WTC11 (cell line): ENCODE results near the gene STK16.

Source experiments
- CBFB ChIP-seq: sonication (generic); formaldehyde crosslinking; IDR thresholded peaks from 2 replicates; pipeline ENCODE4 v1.8.1; 2022; ENCODE audit warnings: mild to moderate bottlenecking, low read depth, missing genetic modification reagents
- CREM ChIP-seq: sonication (generic); formaldehyde crosslinking; IDR thresholded peaks from 2 replicates; pipeline ENCODE4 v1.8.1; 2022; ENCODE audit warnings: mild to moderate bottlenecking, missing genetic modification reagents, moderate library complexity
- ELF4 ChIP-seq: sonication (generic); formaldehyde crosslinking; IDR thresholded peaks from 2 replicates; pipeline ENCODE4 v1.8.1; 2022; ENCODE audit warnings: low read depth, mild to moderate bottlenecking, moderate library complexity, missing genetic modification reagents
- FOXJ3 ChIP-seq: sonication (generic); formaldehyde crosslinking; IDR thresholded peaks from 2 replicates; pipeline ENCODE4 v1.9.0; 2021; ENCODE audit warnings: missing genetic modification reagents, mild to moderate bottlenecking, borderline replicate concordance
- JUN ChIP-seq: sonication (generic); formaldehyde crosslinking; IDR thresholded peaks from 2 replicates; pipeline ENCODE4 v1.8.0; 2023; ENCODE audit warnings: mild to moderate bottlenecking, missing genetic modification reagents
- NFYB ChIP-seq: sonication (generic); formaldehyde crosslinking; conservative IDR thresholded peaks from 2 replicates; pipeline ENCODE4 v1.8.0; 2022; ENCODE audit warnings: low read depth, missing genetic modification reagents
- RORB ChIP-seq: fragments of 250-450 bp; sonication (Bioruptor Pico); IDR thresholded peaks from 2 replicates; pipeline ENCODE4 v1.9.0; 2021; ENCODE audit warnings: mild to moderate bottlenecking
- ZNF317 ChIP-seq: sonication (generic); formaldehyde crosslinking; IDR thresholded peaks from 2 replicates; pipeline ENCODE4 v1.8.1; 2023; ENCODE audit warnings: low read depth, mild to moderate bottlenecking, moderate library complexity, missing genetic modification reagents, borderline replicate concordance
- TF ChIP-seq, protein P1 (sequence below): sonication (generic); formaldehyde crosslinking; IDR thresholded peaks from 2 replicates; pipeline ENCODE4 v1.8.0; 2022; ENCODE audit warnings: mild to moderate bottlenecking, missing genetic modification reagents
- TF ChIP-seq, protein P2 (sequence below): sonication (generic); formaldehyde crosslinking; conservative IDR thresholded peaks from 2 replicates; pipeline ENCODE4 v1.8.1; 2022; ENCODE audit warnings: mild to moderate bottlenecking, missing genetic modification reagents
- TF ChIP-seq, protein P3 (sequence below): fragments of 200-600 bp; IDR thresholded peaks from 2 replicates; pipeline ENCODE4 v1.8.0; 2022; ENCODE audit warnings: antibody characterized with exemption
- TF ChIP-seq, protein P4 (sequence below): sonication (generic); formaldehyde crosslinking; IDR thresholded peaks from 2 replicates; pipeline ENCODE4 v1.8.1; 2023; ENCODE audit warnings: mild to moderate bottlenecking, missing genetic modification reagents

DNA sequence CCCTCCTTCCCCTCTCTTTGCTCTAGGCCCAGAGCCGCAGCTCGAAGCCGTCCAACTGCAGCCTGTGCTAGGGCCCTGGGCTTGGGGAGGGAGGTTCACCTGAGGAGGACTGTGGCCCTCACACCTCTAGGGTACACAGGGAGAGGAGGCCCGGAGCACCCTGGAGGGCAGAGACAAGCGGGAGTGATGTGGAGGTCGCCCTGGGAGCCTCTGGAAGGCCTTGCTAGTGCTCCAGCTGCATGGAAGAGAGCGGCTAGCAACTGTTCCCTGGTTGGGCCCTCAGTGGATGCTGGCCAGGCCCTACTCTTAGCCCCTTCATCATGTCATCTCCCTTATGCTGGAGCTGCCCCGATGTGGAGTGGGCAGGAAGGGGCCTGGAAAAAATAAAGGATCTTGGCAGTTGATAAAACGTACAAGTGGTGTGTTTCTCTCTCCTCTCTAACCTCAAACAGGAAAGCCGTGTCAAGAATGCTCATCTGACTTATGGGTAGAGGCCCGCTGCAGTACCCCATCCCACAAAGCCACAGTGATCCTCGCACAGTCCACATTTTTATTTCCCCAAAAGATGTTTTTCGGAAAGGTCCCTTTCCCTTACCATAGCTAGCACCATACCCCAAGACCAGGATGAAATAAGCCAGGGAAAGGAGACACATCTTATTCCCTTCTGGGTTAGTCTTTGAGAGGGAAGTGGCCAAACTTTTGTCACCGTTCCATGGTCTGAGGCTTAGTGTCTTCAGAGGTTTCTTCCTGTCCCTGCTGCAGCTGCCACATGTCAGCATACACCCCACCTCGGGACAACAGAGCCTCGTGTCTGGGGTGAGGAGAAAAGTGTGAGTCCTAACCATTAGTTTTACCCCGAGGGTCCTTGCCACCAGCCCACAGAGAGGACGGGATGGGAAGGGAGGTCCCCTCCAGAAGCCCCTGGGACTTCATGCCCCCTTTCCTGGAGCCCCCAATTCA is 35.8 kb upstream of the STK16 start:
- TF ChIP-seq, protein P1, sequence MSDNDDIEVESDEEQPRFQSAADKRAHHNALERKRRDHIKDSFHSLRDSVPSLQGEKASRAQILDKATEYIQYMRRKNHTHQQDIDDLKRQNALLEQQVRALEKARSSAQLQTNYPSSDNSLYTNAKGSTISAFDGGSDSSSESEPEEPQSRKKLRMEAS (CRISPR knock-in tag), result no peak
- no peak for TF ChIP-seq NFYB (CRISPR knock-in tag)
- TF ChIP-seq FOXJ3, result no peak
- no peak for TF ChIP-seq RORB (CRISPR knock-in tag)
- TF ChIP-seq, protein P2, sequence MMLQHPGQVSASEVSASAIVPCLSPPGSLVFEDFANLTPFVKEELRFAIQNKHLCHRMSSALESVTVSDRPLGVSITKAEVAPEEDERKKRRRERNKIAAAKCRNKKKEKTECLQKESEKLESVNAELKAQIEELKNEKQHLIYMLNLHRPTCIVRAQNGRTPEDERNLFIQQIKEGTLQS (CRISPR knock-in tag), result no peak
- TF ChIP-seq, protein P3, sequence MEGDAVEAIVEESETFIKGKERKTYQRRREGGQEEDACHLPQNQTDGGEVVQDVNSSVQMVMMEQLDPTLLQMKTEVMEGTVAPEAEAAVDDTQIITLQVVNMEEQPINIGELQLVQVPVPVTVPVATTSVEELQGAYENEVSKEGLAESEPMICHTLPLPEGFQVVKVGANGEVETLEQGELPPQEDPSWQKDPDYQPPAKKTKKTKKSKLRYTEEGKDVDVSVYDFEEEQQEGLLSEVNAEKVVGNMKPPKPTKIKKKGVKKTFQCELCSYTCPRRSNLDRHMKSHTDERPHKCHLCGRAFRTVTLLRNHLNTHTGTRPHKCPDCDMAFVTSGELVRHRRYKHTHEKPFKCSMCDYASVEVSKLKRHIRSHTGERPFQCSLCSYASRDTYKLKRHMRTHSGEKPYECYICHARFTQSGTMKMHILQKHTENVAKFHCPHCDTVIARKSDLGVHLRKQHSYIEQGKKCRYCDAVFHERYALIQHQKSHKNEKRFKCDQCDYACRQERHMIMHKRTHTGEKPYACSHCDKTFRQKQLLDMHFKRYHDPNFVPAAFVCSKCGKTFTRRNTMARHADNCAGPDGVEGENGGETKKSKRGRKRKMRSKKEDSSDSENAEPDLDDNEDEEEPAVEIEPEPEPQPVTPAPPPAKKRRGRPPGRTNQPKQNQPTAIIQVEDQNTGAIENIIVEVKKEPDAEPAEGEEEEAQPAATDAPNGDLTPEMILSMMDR, result no peak
- no peak for TF ChIP-seq JUN
- no peak for TF ChIP-seq CBFB
- TF ChIP-seq, protein P4, sequence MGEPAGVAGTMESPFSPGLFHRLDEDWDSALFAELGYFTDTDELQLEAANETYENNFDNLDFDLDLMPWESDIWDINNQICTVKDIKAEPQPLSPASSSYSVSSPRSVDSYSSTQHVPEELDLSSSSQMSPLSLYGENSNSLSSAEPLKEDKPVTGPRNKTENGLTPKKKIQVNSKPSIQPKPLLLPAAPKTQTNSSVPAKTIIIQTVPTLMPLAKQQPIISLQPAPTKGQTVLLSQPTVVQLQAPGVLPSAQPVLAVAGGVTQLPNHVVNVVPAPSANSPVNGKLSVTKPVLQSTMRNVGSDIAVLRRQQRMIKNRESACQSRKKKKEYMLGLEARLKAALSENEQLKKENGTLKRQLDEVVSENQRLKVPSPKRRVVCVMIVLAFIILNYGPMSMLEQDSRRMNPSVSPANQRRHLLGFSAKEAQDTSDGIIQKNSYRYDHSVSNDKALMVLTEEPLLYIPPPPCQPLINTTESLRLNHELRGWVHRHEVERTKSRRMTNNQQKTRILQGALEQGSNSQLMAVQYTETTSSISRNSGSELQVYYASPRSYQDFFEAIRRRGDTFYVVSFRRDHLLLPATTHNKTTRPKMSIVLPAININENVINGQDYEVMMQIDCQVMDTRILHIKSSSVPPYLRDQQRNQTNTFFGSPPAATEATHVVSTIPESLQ (CRISPR knock-in tag), result no peak
- no peak for TF ChIP-seq CREM
- TF ChIP-seq ZNF317, result no peak
- no peak for TF ChIP-seq ELF4 (CRISPR knock-in tag)
